LNCAP (cell line): ENCODE data around the gene STON2.

Source experiments
- TF ChIP-seq, protein P1 (sequence below): fragments of 450-650 bp; IDR thresholded peaks from 2 replicates; pipeline ENCODE4 v1.5.1; 2017; ENCODE audit warnings: mild to moderate bottlenecking

Gene STON2

GRCh38 chr14:81440041-81440440 is 39.9 kb upstream of the STON2 start:
- TF ChIP-seq, protein P1, sequence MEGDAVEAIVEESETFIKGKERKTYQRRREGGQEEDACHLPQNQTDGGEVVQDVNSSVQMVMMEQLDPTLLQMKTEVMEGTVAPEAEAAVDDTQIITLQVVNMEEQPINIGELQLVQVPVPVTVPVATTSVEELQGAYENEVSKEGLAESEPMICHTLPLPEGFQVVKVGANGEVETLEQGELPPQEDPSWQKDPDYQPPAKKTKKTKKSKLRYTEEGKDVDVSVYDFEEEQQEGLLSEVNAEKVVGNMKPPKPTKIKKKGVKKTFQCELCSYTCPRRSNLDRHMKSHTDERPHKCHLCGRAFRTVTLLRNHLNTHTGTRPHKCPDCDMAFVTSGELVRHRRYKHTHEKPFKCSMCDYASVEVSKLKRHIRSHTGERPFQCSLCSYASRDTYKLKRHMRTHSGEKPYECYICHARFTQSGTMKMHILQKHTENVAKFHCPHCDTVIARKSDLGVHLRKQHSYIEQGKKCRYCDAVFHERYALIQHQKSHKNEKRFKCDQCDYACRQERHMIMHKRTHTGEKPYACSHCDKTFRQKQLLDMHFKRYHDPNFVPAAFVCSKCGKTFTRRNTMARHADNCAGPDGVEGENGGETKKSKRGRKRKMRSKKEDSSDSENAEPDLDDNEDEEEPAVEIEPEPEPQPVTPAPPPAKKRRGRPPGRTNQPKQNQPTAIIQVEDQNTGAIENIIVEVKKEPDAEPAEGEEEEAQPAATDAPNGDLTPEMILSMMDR: no peak

DNA sequence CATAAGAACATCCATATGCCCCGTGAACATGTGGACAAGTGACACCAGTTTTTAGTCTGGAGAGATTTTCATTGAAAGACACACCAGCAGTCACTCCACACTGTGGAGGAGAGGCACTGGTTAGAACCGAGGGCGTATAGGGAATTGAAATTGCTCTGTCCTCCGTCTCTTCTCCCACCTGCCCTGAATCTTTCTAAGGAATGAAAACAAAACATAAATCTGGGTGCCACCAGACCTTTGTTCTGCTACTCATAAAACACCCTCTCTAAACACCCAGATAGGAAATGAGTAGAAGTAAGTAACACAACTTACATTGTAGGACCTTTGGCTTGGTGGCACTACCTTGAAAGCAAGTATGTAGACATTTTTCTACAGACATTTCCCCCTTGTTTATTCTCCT is 37.1 kb upstream of the STON2 start:
- TF ChIP-seq, protein P1: no peak

GRCh38 chr14:81436296-81437138 is 36.4 kb upstream of the STON2 start:
- TF ChIP-seq, protein P1: no peak

- TF ChIP-seq, protein P1: no peak
Observed at GRCh38 chr14:81435391-81436295, 35.5 kb upstream of the STON2 start.

DNA sequence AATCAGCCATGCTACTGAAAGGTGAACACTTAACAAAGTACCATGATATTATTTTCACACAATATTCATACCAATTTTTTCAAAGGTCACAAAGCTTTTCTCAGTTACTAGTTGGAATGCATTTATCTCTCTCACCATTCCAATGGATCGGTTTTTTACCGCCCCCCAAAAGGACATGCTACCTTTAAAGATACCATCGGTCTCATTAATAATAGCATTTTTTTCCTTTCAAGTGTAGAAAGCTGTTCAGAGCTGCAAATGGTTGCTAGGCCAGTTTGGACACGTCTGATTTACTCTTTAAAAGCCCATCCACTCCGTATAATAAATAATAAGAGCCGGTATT is 34.9 kb upstream of the STON2 start:
- TF ChIP-seq, protein P1: no peak

- TF ChIP-seq, protein P1: no peak
Observed at GRCh38 chr14:81434230-81434629, 34.1 kb upstream of the STON2 start.

- TF ChIP-seq, protein P1: no peak
Observed at GRCh38 chr14:81433378-81433777, 33.3 kb upstream of the STON2 start.
